DMS153 (cell line): ENCODE measurements around the gene SPATA13.

ENCODE experiments used
- DNase-seq: peaks from one replicate; lab custom pipeline; 2025; lab: John Stamatoyannopoulos, UW

Gene SPATA13

GRCh38 chr13:24223341-24224231, 63.1 kb downstream of the SPATA13 start:
- no peak for DNase-seq

GRCh38 chr13:24224232-24224680, 63.7 kb downstream of the SPATA13 start:
- no peak for DNase-seq

DNA sequence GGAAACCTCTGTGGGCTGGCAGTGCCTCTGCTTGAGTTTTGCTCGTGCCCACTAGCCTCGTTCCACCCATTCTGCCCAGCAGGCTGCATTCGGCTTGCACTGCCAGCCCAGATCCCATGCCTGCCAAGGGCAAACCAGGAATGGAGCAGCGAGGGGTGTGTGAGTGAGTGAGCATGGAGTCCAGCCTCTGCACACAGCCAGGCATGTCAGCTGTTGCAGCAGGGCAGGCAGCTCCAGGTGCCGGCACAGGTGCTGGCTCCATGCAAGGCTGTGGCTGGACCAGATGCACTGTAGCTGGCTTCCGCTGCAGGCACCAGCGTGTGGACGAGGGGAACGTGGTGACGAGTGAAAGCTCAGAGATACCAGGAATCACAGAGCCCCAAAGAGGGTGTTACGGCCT, 64.5 kb downstream of the SPATA13 start:
- DNase-seq, result no peak

- no peak for DNase-seq
Measured at GRCh38 chr13:24225930-24226329, 65.4 kb downstream of the SPATA13 start.

GRCh38 chr13:24226762-24227161, 66.2 kb downstream of the SPATA13 start:
- no peak for DNase-seq

DNA sequence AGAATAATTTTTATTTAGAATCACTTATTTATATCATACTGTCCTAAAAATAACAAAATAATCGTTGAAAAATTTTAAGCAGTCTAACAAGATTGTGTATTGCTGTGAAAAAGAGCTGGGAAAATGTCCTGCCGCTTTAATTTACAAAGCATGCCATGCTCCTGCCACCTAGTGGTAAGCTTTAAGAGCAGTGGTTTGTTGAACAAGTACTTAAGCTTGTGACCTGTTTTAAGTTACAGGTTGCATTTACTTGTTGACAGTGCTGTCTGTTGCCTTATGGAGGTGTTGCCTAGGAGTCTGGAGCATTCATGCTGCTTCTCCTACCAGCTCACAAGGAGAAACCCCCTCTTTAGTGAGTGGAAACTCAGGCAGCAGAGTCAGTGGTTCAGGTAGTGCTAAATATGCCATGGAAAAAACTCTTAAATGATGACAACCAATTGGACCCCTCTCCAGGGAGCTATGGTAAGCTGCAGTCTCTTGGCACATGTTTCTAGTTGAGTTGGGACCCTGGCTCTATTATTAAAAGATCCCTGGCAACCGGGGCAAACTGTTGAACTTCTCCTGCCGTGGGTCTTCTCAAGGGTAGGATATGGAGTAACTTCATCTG, 68.4 kb downstream of the SPATA13 start:
- peak; percentile 54 for DNase-seq

DNA sequence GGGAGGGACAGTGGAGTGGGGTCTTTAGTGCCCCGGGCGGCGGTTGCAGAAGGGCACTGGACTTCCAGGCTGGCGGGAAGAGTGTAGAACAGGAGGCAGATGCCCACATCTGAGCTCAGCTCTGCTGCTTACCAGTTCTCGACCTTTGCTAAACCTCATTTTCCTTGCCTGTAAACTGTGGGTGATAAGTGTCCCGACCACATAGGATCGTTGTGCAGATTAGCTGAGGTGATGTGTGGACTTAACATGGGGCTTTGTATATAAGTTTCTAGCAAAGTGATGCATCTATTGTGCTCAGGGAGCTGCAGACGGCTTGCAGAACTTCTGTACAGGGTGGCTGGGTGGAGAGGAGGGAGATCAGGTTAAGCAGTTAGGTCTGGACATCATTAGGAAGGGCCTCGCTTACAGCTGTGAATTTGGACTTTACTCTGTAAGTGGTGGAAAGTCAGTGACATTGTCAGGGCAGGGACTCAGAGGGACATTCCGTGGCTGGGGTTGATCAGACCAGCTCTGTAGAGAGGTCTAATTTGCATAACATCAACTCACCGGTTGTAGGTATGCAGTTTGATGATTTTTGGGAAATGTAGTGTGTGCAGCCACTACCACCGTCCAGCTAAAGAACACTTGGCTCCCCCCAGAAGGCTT, 70.0 kb downstream of the SPATA13 start:
- DNase-seq, result no peak

DNA sequence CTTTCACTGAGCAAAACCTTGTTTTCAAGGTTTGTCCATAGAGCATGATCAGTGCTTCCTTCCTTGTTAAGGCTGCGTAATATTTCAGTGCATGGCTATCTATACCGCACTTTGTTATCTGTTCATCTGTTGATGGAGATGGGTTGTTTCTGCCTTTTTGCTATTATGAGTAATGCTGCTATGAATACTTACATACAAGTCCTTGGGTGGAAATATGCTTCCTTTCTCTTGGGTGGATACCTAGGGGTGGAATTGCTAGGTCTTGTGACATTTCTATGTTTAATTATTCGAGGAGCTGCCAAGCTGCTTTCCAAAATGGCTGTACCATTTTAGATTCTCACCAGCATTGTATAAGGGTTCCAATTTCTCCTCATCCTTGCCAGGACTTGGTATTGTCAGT, 70.9 kb downstream of the SPATA13 start:
- no peak for DNase-seq

DNA sequence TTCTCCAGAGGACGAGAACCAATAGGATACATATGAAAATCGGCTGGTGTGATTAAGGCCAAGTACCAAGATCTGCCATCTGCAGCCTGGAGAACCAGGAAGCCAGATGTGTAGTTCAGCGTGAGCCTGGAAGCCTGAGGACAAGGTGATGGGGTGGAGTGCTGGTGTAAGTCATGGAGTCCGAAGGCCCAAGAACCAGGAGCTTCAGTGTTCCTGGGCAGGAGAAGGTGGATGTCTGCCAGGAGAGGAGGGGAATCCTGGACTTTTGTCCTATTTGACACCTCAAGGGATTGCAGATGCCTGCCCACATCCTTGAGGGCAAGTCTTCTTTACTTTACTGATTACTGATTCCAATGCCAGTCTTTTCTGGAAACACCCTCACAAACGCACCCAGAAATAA, 71.5 kb downstream of the SPATA13 start:
- DNase-seq, result no peak

DNA sequence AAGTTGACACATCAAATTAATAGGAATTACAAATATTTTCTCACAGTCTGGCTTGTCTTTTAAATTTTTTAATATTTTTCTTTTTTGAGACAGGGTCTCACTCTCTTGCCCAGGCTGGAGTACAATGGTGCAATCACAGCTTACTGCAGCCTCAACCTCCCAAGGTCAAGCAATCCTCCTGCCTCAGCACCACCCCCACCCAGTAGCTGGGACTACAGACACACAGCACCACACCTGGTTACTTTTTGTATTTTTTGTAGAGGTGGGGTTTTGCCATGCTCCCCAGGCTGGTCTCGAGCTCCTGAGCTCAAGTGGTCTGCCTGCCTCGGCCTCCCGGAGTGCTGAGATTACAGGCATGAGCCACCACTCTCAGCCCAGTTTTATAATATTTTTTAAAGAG, 72.0 kb downstream of the SPATA13 start:
- no peak for DNase-seq

DNA sequence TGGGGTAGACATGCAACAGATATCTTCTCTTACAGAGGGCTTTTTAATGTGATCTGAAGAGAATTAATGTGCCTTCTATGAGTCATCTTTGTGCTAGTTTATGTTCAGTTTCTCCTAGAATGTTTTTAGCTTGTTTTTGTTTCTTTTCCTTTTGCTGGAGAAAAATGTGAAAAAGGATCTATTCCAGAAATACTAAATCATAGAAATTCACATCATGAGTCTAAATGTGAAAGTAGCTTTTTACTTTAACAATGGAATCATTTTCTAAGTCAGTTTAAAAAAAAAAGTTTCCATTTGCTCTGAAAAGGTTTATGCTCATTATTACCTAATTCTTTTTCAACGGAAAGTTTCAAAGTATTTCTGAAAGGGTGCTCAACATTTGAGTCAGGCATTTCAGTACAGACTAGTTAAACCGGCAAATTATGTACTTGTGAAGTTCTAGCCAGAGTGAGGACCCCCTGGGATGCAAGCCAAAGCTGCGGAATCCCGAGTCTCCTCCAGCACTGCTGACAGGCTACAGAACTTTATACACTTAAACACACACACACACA, 72.9 kb downstream of the SPATA13 start:
- no peak for DNase-seq

- no peak for DNase-seq
Measured at GRCh38 chr13:24234200-24234915, 73.8 kb downstream of the SPATA13 start.

DNA sequence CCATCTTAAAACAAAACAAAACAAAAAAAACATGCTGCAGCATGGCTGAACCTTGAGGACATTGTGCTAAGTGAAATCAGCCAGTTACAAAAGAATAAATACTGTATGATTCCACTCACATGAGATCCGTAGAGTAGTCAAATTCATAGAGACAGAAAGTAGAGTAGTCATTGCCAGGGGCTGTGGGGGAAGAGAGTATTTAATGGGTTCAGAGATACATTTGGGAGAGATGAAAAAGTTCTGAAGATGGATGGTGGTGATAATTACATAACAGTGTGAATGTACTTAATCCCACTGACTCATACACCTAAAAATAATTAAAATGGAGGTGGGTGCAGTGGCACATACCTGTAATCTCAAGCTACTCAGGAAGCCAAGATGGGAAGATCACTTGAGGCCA, 76.8 kb downstream of the SPATA13 start:
- DNase-seq, result no peak

DNA sequence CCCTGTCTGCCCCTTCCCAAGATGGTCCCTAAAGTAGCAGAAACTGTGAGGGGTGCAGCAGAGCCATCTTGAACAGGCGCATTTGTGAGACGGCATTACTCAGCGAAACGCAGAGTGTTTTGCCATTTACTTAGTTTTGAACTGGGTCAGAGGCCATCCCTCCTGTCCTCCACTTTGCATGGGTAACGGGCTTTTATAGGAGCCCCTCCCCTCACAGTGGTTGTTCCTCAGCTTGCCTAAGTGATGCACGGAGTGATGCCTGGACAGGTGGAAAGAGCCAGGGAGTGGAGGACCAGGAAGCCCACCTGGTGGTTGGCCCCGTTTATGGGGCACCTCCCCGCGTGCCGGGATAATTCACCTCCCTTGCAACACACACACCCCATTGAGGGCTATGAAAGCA, 80.8 kb downstream of the SPATA13 start:
- DNase-seq, result no peak

GRCh38 chr13:24242100-24242499, 81.6 kb downstream of the SPATA13 start:
- DNase-seq, result no peak

GRCh38 chr13:24243302-24243701, 82.8 kb downstream of the SPATA13 start:
- no peak for DNase-seq

- DNase-seq, result no peak
Measured at GRCh38 chr13:24244802-24245201, 84.3 kb downstream of the SPATA13 start.

- DNase-seq, result no peak
Measured at GRCh38 chr13:24247016-24247415, 86.5 kb downstream of the SPATA13 start.

GRCh38 chr13:24249624-24250023, 89.1 kb downstream of the SPATA13 start:
- no peak for DNase-seq

GRCh38 chr13:24250376-24251057, 90.0 kb downstream of the SPATA13 start:
- DNase-seq, result no peak

GRCh38 chr13:24251525-24251924, 91.0 kb downstream of the SPATA13 start:
- no peak for DNase-seq
